Lower leg skin (tissue), 4 donors: ENCODE data around the gene KRTAP5-4. TPM values are rescaled to one million over a fixed set of nuclear protein-coding genes. Genes with fewer than 3 reads are reported as not detected.
"Not testable (repeated sequence)": the region's sequence is repeated elsewhere in the genome, so short reads cannot be mapped to it uniquely, and the experiment has no call there.

Source experiments
- DNase-seq, 2 donors: peaks; one replicate each; pipeline ENCODE4 v3.0.0-alpha.2; 2019; ENCODE audit warnings: low spot score in 2 of 2
- H3K4me3 ChIP-seq: fragments of 200-600 bp; sonication (generic); 2 replicates; pipeline ENCODE4 v1.5.1; 2017; ENCODE audit warnings: mild to moderate bottlenecking, low read depth; ENCODE audit not compliant: poor library complexity, severe bottlenecking
- POLR2A ChIP-seq, 2 donors: fragments of 450-650 bp; IDR thresholded peaks; one replicate each; pipeline ENCODE4 v1.6.1; 2016 to 2017; ENCODE audit warnings: antibody characterized with exemption in 2 of 2, mild to moderate bottlenecking in 1 of 2, moderate library complexity in 1 of 2
- WGBS, 2 donors: methylation state at CpG; one replicate each; pipeline ENCODE4 v1.1.5; 2018; 5-methylcytosine and 5-hydroxymethylcytosine counted together
- intact Hi-C: fragments of 100-400 bp; cut with DNase I; formaldehyde crosslinking; loops from one replicate; pipeline ENCODE4 v1.15.0; 2023; ENCODE audit warnings: low total_unique reads
- total RNA-seq, 4 donors: library from RNA; depleted of rRNA; stranded (reverse); fragments of >200 nt; gene quantifications; one replicate each; pipeline ENCODE4 v1.1.0, GENCODE V29; 2016
- TF ChIP-seq, protein P1 (sequence below), 3 donors: fragments of 450-650 bp; IDR thresholded peaks; one replicate each; pipeline ENCODE4 v1.5.1; 2016; ENCODE audit warnings: antibody characterized with exemption in 3 of 3, mild to moderate bottlenecking in 3 of 3, moderate library complexity in 2 of 3

KRTAP5-4 gene
- total RNA-seq, 4 donors from 2014 or later = 7.9 TPM; not detected in 3

DNA sequence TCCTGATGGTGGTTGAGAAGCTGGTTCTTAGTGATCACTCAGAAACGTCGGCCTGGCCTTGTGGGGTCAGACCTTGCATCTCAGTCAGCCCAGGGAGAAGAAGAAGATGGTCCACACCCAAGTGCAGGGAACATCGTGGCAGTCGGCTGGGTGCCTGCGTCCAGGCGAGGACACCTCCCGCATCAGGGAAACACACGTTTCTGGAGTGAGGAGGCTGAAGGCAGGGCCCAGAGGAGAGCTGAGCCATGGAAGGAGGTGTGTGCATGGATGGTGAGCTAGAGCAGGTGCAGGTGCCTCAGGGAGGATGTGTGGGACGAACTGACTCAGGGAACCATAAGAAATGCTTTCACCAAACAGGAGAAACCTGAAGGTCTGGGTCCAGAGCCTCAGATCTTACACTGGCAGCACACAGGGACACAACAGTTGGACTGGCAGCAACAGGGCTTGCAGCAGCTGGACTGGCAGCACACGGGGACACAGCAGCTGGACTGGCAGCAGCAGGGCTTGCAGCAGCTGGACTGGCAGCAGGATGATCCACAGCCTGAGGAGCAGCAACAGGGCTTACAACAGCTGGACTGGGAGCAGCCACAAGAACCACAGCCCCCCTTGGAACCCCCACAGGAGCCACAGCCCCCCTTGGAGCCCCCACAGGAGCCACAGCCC, 24.5 kb downstream of the KRTAP5-4 start:
- no peak overlapping the region for H3K4me3 ChIP-seq
- no peak for DNase-seq
- intact Hi-C loops = no loop called here
- 72 to 81% methylated on average over 10 of the region's 10 CpGs for WGBS, 2 donors
- TF ChIP-seq, protein P1, sequence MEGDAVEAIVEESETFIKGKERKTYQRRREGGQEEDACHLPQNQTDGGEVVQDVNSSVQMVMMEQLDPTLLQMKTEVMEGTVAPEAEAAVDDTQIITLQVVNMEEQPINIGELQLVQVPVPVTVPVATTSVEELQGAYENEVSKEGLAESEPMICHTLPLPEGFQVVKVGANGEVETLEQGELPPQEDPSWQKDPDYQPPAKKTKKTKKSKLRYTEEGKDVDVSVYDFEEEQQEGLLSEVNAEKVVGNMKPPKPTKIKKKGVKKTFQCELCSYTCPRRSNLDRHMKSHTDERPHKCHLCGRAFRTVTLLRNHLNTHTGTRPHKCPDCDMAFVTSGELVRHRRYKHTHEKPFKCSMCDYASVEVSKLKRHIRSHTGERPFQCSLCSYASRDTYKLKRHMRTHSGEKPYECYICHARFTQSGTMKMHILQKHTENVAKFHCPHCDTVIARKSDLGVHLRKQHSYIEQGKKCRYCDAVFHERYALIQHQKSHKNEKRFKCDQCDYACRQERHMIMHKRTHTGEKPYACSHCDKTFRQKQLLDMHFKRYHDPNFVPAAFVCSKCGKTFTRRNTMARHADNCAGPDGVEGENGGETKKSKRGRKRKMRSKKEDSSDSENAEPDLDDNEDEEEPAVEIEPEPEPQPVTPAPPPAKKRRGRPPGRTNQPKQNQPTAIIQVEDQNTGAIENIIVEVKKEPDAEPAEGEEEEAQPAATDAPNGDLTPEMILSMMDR (IDR thresholded peaks at IDR 0.05) = no peak
- no peak for TF ChIP-seq POLR2A (IDR thresholded peaks at IDR 0.05)

DNA sequence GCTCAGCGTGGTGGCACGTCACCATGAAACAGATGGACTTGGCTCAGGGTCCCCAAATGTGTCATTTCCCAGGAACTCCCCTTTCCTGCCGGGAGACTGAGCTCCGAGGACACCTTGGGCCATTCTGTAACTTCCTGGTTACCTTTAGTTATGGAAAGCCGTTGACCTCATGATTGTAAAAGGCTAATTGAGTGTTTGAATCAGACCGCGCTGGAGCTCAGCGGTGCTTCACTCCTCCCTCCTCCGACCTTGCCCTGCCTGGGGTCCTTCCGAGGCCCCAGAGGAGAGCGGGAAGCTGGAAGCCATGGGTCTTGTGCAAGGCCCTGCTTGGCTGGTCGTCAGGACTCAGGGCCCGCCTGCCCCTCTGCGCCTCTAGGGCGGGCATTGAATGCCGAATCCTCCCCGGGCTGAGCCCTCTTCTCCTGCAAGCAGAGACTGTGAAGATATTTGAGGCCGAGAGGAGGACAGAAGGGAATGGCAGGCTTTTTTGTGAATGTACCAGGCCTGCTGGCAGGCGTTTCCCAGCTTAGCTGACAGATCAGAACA, 25.3 kb downstream of the KRTAP5-4 start:
- DNase-seq, intact Hi-C loops, H3K4me3 ChIP-seq: not testable (repeated sequence)
- 63 to 69% methylated on average over 19 of the region's 19 CpGs for whole genome bisulfite sequencing, 2 donors

DNA sequence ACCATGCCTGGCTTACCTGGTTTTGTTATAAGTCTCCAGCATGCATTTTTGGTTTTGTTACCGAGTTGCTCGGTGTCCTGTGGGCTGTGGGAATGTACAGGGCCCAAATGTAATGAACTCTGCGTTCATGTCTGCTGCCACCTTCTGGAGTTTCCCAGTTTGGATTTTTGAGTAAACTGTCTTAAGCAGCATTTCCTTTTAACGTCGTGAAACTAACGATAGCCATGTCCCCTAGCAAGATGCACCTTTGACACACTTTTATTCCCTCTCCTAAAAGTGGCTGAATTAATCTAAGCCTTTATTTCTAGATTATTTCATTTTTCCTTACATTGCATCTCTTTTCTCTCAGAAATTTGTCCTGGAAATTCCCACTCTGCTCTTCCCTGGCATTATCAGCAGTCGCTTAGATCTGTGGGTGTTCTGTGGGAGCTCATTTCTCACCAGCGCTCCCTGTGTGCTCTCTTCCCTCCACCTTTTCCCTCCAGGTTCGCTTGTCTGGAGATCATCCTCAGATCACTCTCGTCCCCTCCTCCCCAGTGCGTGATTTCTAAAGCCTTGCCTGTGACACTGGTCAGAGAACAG, 25.9 kb downstream of the KRTAP5-4 start:
- H3K4me3 ChIP-seq, DNase-seq, intact Hi-C loops: not testable (repeated sequence)
- 52 to 66% methylated on average over 11 of the region's 11 CpGs for WGBS, 2 donors

GRCh38 chr11:1592628-1593027, 29.3 kb downstream of the KRTAP5-4 start:
- 81 to 82% methylated on average over 9 of the region's 9 CpGs for WGBS, 2 donors
- H3K4me3 ChIP-seq = no peak overlapping the region
- intact Hi-C loops = no loop called here
- TF ChIP-seq, protein P1 (IDR thresholded peaks at IDR 0.05) = no peak
- no peak for TF ChIP-seq POLR2A (IDR thresholded peaks at IDR 0.05)
- no peak for DNase-seq

GRCh38 chr11:1589996-1590395, 31.9 kb downstream of the KRTAP5-4 start:
- H3K4me3 ChIP-seq = no peak overlapping the region
- TF ChIP-seq, protein P1 (IDR thresholded peaks at IDR 0.05) = no peak
- no peak for TF ChIP-seq POLR2A (IDR thresholded peaks at IDR 0.05)
- intact Hi-C loops = no loop called here
- no peak for DNase-seq
- WGBS, 2 donors = 93 to 95% methylated on average over 6 of the region's 6 CpGs

GRCh38 chr11:1589191-1589963, 32.6 kb downstream of the KRTAP5-4 start:
- intact Hi-C loops, H3K4me3 ChIP-seq: not testable (repeated sequence)
- peak in 1 of 2 donors; percentile 49 for DNase-seq
- 19 to 25% methylated on average over 8 to 9 of the region's 10 CpGs for WGBS, 2 donors

DNA sequence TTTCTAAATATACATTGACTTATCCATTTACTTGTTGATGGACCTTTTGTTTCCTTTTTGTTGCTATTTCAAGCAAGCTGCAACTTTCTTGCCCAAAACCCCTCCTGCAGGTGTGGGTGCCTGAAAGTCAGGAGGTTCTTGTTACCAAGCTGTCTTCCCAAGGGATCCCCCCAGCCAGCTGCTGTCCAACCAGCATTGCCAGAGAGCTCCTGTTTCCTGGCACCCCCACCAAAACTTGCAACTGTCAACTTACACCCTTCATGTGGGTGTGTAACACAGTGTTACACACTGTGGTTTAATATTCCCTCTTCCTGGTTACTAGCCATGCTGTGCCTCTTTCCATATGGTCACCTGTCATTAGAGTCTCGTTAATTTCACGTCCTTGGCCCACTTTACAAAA, 35.2 kb downstream of the KRTAP5-4 start:
- TF ChIP-seq POLR2A (IDR thresholded peaks at IDR 0.05) = no peak
- TF ChIP-seq, protein P1 (IDR thresholded peaks at IDR 0.05) = no peak
- intact Hi-C loops = no loop called here
- 73 to 80% methylated on average over 2 of the region's 2 CpGs for WGBS, 2 donors

GRCh38 chr11:1584661-1585370, 37.1 kb downstream of the KRTAP5-4 start, which contains the start of gene KRTAP5-1:
KRTAP5-1 (minus strand) TSS chr11:1585283; CDS start chr11:1585249, 34 bp downstream.
- H3K4me3 ChIP-seq, DNase-seq, intact Hi-C loops: not testable (repeated sequence)
- 40 to 74% methylated on average over 3 to 6 of the region's 9 CpGs for WGBS, 2 donors

More for the DNA sequence above, 35.2 kb downstream of the KRTAP5-4 start:
- DNase-seq = no peak
- no peak overlapping the region for H3K4me3 ChIP-seq

DNA sequence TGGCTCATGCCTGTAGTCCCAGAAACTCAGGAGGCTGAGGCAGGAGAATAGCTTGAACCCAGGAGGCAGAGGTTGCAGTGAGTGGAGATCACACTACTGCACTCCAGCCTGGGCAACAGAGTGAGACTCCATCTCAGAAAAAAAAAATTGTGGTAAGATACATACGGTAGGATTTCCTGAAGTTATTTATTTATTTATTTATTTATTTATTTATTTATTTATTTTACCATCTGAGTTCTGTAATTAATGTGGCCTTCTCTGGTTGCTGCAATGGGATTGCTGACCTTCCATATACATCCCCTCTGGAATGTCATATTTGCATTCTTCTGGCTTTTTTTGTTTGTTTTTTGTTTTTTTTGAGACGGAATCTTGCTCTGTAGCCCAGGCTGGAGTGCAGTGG, 39.0 kb downstream of the KRTAP5-4 start:
- WGBS, 2 donors = 68 to 72% methylated on average over 2 of the region's 2 CpGs
- intact Hi-C loops, H3K4me3 ChIP-seq, DNase-seq: not testable (repeated sequence)
